Small intestine (tissue), 7 donors: ENCODE data around the gene GOLIM4. TPM values are rescaled to one million over a fixed set of nuclear protein-coding genes. Genes with fewer than 3 reads are reported as not detected.

ENCODE experiments used
- DNase-seq, 2 donors: peaks; one replicate each; pipeline versions ENCODE4 v3.0.0 to v3.0.0-alpha.2; 2013
- FAIRE-seq: peaks from 2 replicates; lab custom pipeline; 2012; peaks lifted over from hg19 to GRCh38; lab: Jason Lieb, UNC
- H3K27ac ChIP-seq, 3 donors: one replicate each; pipeline ENCODE4 v1.5.1; 2013; ENCODE audit warnings: low read length in 2 of 3, mild to moderate bottlenecking in 2 of 3, control low read depth in 1 of 3, inconsistent platforms in 1 of 3, low read depth in 1 of 3, moderate library complexity in 1 of 3
- H3K27me3 ChIP-seq, 3 donors: one replicate each; pipeline ENCODE4 v1.6.1; 2013; ENCODE audit warnings: low read length in 3 of 3, inconsistent platforms in 1 of 3; ENCODE audit not compliant: control insufficient read depth in 3 of 3, insufficient read depth in 3 of 3
- H3K36me3 ChIP-seq, 3 donors: one replicate each; pipeline ENCODE4 v1.6.1; 2013; ENCODE audit warnings: low read length in 3 of 3, inconsistent platforms in 1 of 3, low read depth in 1 of 3, mild to moderate bottlenecking in 1 of 3, moderate library complexity in 1 of 3; ENCODE audit not compliant: control insufficient read depth in 3 of 3, insufficient read depth in 2 of 3
- H3K4me1 ChIP-seq, 3 donors: one replicate each; pipeline ENCODE4 v1.6.1; 2013; ENCODE audit warnings: low read length in 2 of 3, inconsistent platforms in 1 of 3, low read depth in 1 of 3, mild to moderate bottlenecking in 1 of 3, moderate library complexity in 1 of 3; ENCODE audit not compliant: control insufficient read depth in 3 of 3, insufficient read depth in 2 of 3
- H3K4me3 ChIP-seq, 3 donors: one replicate each; pipeline ENCODE4 v1.5.1; 2013; ENCODE audit warnings: low read length in 3 of 3, control low read depth in 1 of 3, inconsistent platforms in 1 of 3, low read depth in 1 of 3, mild to moderate bottlenecking in 1 of 3, moderate library complexity in 1 of 3
- H3K9me3 ChIP-seq, 2 donors: one replicate each; pipeline ENCODE4 v1.6.1; 2013; ENCODE audit warnings: low read depth in 1 of 2, low read length in 1 of 2; ENCODE audit not compliant: control insufficient read depth in 2 of 2, insufficient read depth in 1 of 2
- WGBS, 3 donors: extraction: QIAGEN DNeasy Blood & Tissue Kit; methylation state at CpG; one replicate each; pipeline ENCODE4 v1.1.7; 2013; 5-methylcytosine and 5-hydroxymethylcytosine counted together
- polyA plus RNA-seq, 4 donors: library from polyadenylated mRNA; stranded (reverse) in 3 of 4; unstranded in 1 of 4; fragments of 200-250 nt in 3 of 4; fragments of 120-200 nt in 1 of 4; gene quantifications; one replicate each; pipeline versions ENCODE4 v1.2.1 to v1.2.3, GENCODE V29; 2013
- donor health status: healthy with polysubstance abuse.
- donor health status: control.
- donor health status: control.
- donor health status: Bipolar disorder and iron deficiency.
- donor health status: healthy.

Gene GOLIM4
- polyA plus RNA-seq, 4 donors: 23.2 to 130 (median 45.9) TPM

DNA sequence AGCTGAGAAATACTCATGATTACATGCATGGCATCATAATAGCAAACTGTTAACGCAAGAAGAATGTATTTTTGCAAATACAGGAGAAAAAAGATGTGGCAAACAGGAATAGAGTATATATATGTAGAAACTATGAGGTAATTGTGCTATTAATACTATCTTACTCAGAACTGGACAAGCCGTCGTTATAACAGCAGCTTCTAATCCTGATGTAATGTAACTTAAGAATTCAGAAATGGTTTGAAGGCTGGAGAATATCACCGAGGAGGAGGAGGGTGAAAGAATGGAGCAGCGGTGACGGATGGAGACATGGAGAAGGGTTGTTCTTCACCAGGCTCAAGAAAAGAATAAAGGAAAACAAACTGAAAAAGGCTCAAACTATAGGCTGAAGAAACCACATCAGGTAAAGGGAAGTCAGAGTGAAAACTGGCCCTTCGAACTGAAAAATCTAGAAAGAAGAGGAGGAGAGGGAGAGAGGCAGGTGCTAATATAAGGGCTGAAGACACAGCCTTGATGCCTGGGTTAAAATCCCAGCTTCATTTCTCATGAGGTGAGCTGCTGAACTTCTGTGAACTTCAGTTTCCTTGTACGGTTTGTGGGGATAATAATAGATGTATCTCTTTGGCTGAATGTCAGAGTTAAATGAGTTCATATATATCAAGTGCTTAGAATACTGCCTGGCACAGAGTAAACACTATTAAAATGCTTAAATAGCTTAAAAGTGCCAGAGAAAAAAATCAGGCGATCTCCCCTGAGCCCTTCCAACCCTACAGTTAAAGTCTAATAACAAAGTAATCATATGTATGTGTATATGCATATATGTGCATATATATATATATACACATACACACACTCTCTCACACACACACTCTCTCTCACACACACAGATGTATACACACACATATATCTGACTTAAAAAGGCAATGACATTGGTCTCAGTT lies 43.9 kb downstream of the GOLIM4 start:
- peaks cover 0 to 24% of the 10 kb centered on the region in 2 donors for H3K9me3 ChIP-seq
- DNase-seq (peak; percentile 31 to 36), FAIRE-seq (no peak)
- 31 to 40% (median 39%) methylated on average over 9 of the region's 9 CpGs for WGBS, 3 donors
- H3K27me3 ChIP-seq: no peaks in the 10 kb centered on the region
- H3K4me3 ChIP-seq: no peak overlapping the region
- peaks cover 0 to 4% (median 0%) of the 10 kb centered on the region in 3 donors for H3K36me3 ChIP-seq
- H3K27ac ChIP-seq: peak overlapping the region in 2 of 3 donors; percentile 34 to 75
- peaks cover 10 to 47% (median 13%) of the 10 kb centered on the region in 3 donors for H3K4me1 ChIP-seq

DNA sequence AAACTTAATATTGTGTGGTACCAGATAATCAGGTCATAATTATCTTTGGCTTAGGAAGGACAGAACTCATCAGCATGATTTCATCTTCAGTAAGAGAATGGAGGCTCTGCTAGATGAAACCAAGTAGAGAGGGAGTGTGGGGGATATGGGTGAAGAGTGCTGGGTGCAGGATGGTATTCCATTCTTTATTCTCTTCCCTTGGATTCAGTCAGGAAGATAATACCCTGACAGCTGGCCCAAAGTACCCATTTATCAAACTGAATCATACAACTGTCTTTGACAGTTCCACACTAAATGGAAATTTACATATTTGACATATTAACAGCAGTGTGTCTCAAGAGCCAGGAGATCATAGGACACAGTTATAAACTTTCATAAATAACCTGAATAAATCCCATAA lies 44.7 kb downstream of the GOLIM4 start:
- H3K4me3 ChIP-seq: no peak overlapping the region
- peak overlapping the region in 1 of 3 donors; percentile 75 for H3K27ac ChIP-seq
- H3K4me1 ChIP-seq: peaks cover 10 to 42% (median 13%) of the 10 kb centered on the region in 3 donors
- peaks cover 0 to 19% of the 10 kb centered on the region in 2 donors for H3K9me3 ChIP-seq
- no peak for DNase-seq
- H3K27me3 ChIP-seq: no peaks in the 10 kb centered on the region
- FAIRE-seq: no peak
- H3K36me3 ChIP-seq: peaks cover 0 to 3% (median 0%) of the 10 kb centered on the region in 3 donors

DNA sequence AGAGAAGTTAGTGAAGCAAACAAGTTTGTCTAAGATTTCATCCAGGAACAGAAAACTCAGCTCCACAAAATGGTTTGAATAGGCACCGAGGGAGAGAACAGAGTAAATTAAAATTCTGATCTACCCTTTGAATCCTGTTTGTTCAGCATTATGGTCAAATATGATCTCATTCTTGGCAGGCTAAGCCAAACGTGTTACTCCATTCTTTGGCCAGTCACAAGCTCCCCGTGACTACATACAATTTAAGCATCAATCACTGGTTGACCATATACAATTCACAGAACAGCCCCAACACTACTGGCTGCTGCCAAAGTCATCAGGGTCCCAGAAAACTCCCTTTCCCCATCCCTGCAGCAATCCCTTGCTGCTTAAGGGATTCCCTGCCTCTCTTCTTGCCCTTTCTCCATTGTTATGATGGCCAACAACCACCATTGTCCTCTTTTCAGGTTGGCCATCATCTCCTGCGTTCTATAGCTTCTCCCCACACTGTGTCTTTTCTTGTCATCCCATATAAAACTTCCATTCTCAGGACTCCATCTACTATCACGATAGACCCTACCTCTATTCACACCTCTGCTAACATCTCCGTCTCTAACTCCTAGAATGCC lies 46.3 kb downstream of the GOLIM4 start:
- H3K4me3 ChIP-seq: no peak overlapping the region
- 57 to 64% (median 63%) methylated on average over 6 of the region's 6 CpGs for WGBS, 3 donors
- H3K36me3 ChIP-seq: peaks cover 0 to 4% (median 0%) of the 10 kb centered on the region in 3 donors
- H3K9me3 ChIP-seq: peaks cover 0 to 3% of the 10 kb centered on the region in 2 donors
- no peaks in the 10 kb centered on the region for H3K27me3 ChIP-seq
- no peak for DNase-seq
- peaks cover 6 to 31% (median 11%) of the 10 kb centered on the region in 3 donors for H3K4me1 ChIP-seq
- no peak for FAIRE-seq
- H3K27ac ChIP-seq: no peak overlapping the region

DNA sequence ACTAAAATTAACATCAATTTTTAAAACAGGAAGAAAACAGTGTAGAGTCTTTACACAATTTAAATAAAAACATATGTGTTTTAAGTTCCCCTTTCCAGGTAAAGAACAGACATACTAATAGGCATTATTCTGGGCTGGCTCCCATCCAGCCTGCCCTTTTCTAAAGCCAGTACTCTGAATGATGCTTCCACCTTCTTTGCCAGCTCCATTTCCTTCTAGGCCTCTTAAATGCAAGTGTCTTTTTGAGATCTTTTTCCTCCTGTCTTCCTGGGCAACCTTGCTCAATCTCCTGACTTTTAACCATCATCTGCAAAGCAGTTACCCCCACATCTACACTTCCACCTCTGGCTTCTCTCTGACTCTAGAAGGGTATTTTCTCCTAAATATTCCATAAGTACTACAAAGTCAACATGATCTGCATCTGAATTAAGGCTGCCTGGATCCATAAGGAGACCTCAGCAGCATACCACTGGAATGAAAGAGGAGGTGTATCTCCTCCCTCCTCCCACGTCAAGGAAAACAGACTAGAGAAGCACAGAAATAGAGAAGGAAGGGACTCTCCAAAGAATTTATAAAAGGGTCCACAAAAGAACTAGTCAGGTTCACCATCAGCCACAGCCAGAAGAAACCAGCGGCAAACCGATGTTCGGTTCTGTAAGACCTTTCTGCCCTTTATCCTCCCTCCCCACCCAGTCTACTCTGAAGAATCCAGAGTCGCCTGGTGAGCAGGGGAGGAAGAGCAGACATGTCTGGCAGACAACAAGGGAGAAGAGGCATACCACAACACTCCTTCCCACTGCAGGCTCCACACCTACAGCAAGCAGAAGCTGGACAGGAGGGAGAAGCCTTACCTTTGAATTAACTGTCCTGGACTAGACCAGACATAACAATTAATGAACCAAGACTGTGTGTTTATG lies 47.1 kb downstream of the GOLIM4 start:
- H3K4me1 ChIP-seq: peaks cover 6 to 27% (median 11%) of the 10 kb centered on the region in 3 donors
- DNase-seq: peak in 1 of 2 donors; percentile 27
- peaks cover 0 to 6% (median 0%) of the 10 kb centered on the region in 3 donors for H3K36me3 ChIP-seq
- WGBS, 3 donors: 47 to 74% (median 70%) methylated on average over 5 of the region's 5 CpGs
- H3K4me3 ChIP-seq: no peak overlapping the region
- no peaks in the 10 kb centered on the region for H3K27me3 ChIP-seq
- peak; percentile 53 for FAIRE-seq
- H3K9me3 ChIP-seq: no peaks in the 10 kb centered on the region
- H3K27ac ChIP-seq: peak overlapping the region in 1 of 3 donors; percentile 12

DNA sequence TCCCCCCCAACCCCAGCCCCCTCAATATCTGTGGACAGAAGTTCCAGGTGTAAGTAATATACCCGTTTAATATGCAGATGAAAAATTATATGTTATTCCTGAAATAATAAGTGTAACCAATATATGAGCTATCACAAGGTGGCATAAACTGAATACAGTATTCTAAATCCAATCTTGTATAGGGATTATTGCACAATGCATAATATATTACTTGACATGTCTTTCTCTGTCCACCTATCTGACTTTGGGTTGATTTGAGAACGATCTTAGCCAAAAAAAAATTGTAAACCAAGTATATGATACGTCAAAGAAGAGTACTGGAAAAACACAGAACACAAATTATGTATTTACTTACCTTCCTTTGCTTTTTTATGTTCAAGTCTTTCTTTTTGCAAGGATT lies 47.8 kb downstream of the GOLIM4 start:
- DNase-seq (no peak), FAIRE-seq (no peak)
- H3K27ac ChIP-seq: no peak overlapping the region
- 66 to 85% (median 72%) methylated on average over 3 of the region's 3 CpGs for WGBS, 3 donors
- peaks cover 6 to 26% (median 11%) of the 10 kb centered on the region in 3 donors for H3K4me1 ChIP-seq
- H3K9me3 ChIP-seq: no peaks in the 10 kb centered on the region
- H3K36me3 ChIP-seq: peaks cover 0 to 6% (median 0%) of the 10 kb centered on the region in 3 donors
- H3K27me3 ChIP-seq: no peaks in the 10 kb centered on the region
- no peak overlapping the region for H3K4me3 ChIP-seq

DNA sequence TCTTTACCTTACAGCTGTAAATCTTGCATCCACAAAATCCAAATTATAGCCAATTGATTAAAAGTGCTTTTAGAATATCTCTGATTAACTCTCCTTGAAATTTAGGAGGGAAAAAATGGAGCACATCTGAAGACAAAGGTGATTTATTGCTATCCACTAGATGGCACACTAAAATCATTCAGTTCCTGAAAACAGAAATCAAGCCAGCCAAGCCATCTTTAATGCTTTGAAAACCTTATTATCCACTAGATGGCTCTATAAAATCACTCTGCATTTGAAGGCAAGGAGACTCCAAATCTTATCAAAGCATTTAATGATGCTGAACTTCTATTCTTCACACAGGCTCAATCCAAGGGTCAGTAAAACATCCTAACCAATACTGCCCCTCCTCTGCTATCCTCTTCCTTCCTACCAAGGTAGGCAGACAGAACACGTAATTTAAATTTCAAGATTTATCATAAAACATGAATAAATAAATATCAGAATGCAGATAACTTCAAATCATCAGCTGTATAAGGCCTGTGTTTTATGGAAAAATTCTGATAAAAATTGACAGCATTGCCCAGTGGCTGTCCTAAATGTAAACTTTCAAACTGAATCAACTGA lies 48.4 kb downstream of the GOLIM4 start:
- Histone ChIP-seq H3K4me3 (no peak overlapping the region), H3K36me3 (peaks cover 0 to 8% (median 0%) of the 10 kb centered on the region in 3 donors), H3K27me3 (no peaks in the 10 kb centered on the region), H3K4me1 (peaks cover 6 to 20% (median 11%) of the 10 kb centered on the region in 3 donors), H3K9me3 (no peaks in the 10 kb centered on the region), H3K27ac (no peak overlapping the region)
- peak; percentile 64 for FAIRE-seq
- 60 to 77% (median 71%) methylated on average over 1 of the region's 1 CpG for WGBS, 3 donors
- DNase-seq: peak; percentile 76 to 85

DNA sequence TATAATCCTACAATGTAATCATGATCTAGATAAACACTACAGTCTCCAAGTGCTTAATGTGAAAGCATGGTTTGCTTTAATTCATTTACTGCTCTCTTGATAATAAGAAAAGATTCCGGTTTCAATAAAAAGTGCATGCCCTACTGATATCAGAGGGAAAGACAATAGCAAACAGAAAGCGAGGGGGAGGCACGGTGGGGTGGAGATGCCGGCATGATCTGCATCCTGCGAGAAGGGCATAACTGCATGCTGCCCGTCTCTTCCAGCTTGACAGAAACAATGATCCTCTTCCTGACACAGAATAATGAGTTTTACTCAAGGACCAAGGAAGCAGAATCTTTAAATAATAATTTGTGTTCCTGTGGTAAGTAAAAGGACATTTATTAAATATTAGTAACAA lies 51.7 kb downstream of the GOLIM4 start:
- no peak for FAIRE-seq

More for the DNA sequence above, 51.7 kb downstream of the GOLIM4 start:
- no peak for DNase-seq
- H3K4me1 ChIP-seq: no peaks in the 10 kb centered on the region
- H3K9me3 ChIP-seq: no peaks in the 10 kb centered on the region
- H3K4me3 ChIP-seq: no peak overlapping the region
- H3K27ac ChIP-seq: peak overlapping the region in 1 of 3 donors; percentile 44
- H3K36me3 ChIP-seq: peaks cover 0 to 11% (median 0%) of the 10 kb centered on the region in 3 donors
- WGBS, 3 donors: 13 to 46% (median 32%) methylated on average over 6 of the region's 6 CpGs
- H3K27me3 ChIP-seq: no peaks in the 10 kb centered on the region
